GM19452 (cell line): Measurements from ENCODE around the gene GPR160.
"Not testable (repeated sequence)": the region's sequence is repeated elsewhere in the genome, so short reads cannot be mapped to it uniquely, and the experiment has no call there.

ENCODE experiments used
- ATAC-seq: cut with Tn5 transposase; IDR thresholded peaks from one replicate; pipeline ENCODE4 v1.9.1; 2021; ENCODE audit not compliant: unreplicated experiment

The GPR160 gene, protein sequence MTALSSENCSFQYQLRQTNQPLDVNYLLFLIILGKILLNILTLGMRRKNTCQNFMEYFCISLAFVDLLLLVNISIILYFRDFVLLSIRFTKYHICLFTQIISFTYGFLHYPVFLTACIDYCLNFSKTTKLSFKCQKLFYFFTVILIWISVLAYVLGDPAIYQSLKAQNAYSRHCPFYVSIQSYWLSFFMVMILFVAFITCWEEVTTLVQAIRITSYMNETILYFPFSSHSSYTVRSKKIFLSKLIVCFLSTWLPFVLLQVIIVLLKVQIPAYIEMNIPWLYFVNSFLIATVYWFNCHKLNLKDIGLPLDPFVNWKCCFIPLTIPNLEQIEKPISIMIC

GRCh38 chr3:170037463-170038433 lies at the start of gene GPR160:
TSS of gene GPR160 (plus strand) at chr3:170037995. CDS start at chr3:170083973, 45,978 bp downstream.
- ATAC-seq, result peak; percentile 87

GRCh38 chr3:169990431-169990830 lies 47.4 kb upstream of the GPR160 start:
- no peak for ATAC-seq

DNA sequence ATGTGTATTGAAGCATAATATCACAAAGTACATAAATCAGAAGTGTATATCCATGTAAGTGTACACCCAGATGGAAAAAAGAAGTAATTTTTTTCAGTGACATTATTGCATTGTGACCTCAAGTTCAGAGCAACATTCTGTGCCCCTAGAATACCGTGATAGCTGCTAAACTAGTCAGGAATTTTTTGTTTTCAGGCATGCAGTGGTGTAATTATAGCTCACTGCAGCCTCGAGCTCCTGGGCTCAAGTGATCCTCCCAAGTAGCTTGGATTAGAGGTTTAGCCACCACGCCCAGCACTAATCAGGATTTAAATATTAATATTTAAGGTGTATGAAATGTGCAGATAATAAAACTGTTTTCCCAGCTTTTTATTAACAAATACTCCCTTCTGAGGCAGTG lies 45.6 kb upstream of the GPR160 start:
- ATAC-seq, result no peak

GRCh38 chr3:169992781-169993180 lies 45.0 kb upstream of the GPR160 start:
- no peak for ATAC-seq

GRCh38 chr3:169993761-169994160 lies 44.0 kb upstream of the GPR160 start:
- no peak for ATAC-seq

DNA sequence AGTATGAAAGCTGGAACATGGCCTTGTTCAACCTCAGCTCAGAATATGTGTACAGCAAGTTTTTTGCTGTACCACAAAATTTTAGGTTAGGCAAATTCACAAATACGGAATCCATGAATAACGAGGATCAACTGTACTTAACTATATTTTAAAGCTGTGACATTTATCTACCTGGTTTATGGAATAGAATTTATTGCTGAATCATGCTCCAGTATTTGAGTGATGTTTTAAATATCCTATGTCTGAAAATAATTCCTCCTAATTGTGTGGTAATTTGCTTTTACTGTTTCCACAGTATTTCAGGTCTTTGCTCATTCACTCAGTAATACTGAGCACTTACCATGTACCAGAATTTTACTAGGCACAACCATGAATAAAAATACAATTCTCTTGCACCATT lies 41.7 kb upstream of the GPR160 start:
- no peak for ATAC-seq

- ATAC-seq, result peak; percentile 34
Observed at GRCh38 chr3:169998668-169999131, 39.1 kb upstream of the GPR160 start.

- peak; percentile 82 for ATAC-seq
Observed at GRCh38 chr3:169999433-169999832, 38.4 kb upstream of the GPR160 start.

GRCh38 chr3:170000051-170000450 lies 37.7 kb upstream of the GPR160 start:
- ATAC-seq, result no peak

- no peak for ATAC-seq
Observed at GRCh38 chr3:170002231-170002630, 35.6 kb upstream of the GPR160 start.

GRCh38 chr3:170002879-170003278 lies 34.9 kb upstream of the GPR160 start:
- ATAC-seq, result no peak

DNA sequence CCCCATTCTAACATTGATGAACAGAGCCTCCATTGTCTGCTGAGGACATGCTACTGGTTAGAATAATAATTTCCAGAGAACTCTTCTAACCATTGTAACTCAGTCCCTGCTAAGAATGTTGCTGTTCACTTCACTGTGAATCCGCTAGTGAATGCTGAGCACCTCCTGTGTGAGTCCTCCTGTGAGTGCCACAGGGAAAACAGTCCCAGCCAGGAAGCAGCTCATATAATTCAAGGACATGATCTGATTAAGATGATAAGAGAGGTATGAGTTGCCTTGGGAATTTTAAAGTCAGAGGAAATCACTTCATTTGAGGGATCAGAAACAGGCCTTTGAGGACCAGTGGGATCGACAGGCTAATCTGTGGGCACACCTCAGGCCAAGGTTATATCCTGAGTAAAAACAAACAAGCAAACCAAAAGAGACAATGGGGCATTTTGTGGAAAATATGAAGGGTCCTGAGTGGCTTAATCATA lies 33.9 kb upstream of the GPR160 start:
- ATAC-seq, result no peak

GRCh38 chr3:170007031-170007663 lies 30.6 kb upstream of the GPR160 start:
- ATAC-seq, result peak; percentile 96

- ATAC-seq, result no peak
Observed at GRCh38 chr3:170010498-170010897, 27.3 kb upstream of the GPR160 start.

- no peak for ATAC-seq
Observed at GRCh38 chr3:170012683-170013400, 25.0 kb upstream of the GPR160 start.

DNA sequence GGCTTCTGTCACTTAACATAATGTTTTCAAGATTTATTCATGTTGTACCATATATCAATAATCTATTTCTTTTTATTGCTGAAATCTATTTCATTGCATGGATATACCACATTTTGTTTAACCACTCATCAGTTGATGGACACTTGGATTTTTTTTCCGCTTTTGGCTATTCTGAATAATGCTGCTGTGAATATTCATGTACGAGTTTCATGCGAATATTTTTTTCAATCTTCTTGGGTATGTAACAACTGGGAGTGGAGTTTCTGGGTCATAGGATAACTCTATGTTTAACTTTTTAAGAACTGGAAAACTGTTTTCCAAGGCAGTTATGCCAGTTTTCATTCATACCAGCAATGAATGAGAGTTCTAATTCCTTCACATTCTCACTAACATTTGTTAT lies 21.7 kb upstream of the GPR160 start:
- no peak for ATAC-seq

- ATAC-seq, result not testable (repeated sequence)
Observed at GRCh38 chr3:170019306-170019705, 18.5 kb upstream of the GPR160 start.

DNA sequence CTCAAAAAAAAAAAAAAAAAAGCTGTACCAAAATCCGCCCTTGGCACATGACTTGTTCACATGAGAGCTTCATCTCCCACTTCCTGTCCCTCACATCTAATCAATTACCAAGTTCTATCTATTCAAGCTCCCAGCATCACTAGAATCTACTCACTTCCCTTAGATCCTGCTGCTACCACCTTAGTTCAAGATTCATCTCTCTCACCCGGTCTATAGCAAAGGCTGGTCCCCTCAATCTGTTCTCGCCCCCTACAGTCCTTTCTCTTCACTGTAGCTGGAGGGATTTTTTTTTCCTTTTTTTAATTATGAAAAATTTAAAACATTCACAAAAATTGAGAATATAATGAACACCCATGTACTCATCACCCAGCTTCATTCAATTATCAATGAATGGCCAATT lies 16.7 kb upstream of the GPR160 start:
- no peak for ATAC-seq

- no peak for ATAC-seq
Observed at GRCh38 chr3:170022336-170022735, 15.5 kb upstream of the GPR160 start.

DNA sequence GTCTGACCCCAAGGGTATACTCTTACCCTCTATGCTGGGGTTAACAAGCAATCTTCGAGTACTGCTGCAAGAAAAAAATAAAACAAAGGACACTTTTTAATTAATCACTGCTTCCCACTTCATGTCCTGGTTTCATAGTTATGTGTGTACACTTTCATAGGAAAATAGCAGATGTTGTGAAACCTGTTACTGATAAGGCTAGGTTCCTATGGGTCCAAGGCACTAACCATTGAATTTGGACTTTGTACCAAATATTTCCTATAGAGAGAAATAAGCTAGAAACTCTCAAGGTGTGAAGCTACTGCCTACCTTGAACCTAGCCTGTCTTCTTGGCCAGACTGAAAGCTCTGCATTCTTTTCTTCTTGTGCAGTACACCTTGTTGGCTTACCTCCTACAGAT lies 14.6 kb upstream of the GPR160 start:
- no peak for ATAC-seq

DNA sequence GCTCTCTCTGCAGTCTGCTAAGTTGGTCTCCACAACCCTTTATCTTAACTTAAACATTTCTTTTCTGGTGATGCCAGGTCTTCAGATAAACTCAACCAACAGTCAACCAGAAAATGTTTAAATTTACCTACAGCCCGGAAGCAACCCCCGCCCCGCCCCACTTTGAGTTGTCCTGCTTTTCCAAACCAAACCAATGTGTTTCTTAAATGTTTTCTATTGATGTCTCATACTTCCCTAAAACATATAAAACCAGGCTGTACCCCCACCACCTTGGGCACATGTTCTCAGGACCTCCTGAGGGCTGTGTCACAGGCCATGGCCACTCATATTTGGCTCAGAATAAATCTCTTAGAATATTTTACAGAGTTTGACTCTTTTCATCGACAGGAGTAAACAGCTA lies 13.2 kb upstream of the GPR160 start:
- ATAC-seq, result no peak
